SU-DHL-6 (cell line): ENCODE measurements around the gene ATP13A4.

Experiments used
- EZH2phosphoT487 ChIP-seq: fragments of 200-600 bp; sonication (generic), shearing (Covaris generic); conservative IDR thresholded peaks from 2 replicates; pipeline ENCODE4 v1.6.1; 2018; ENCODE audit warnings: mild to moderate bottlenecking, antibody characterized with exemption, low read length, moderate library complexity, mixed read lengths
- TF ChIP-seq, protein P1 (sequence below): fragments of 200-600 bp; sonication (generic); IDR thresholded peaks from one replicate; pipeline ENCODE4 v1.5.1; 2017; ENCODE audit warnings: antibody characterized with exemption, mild to moderate bottlenecking, low read length, moderate library complexity; ENCODE audit not compliant: insufficient read depth, poor library complexity, severe bottlenecking

DNA sequence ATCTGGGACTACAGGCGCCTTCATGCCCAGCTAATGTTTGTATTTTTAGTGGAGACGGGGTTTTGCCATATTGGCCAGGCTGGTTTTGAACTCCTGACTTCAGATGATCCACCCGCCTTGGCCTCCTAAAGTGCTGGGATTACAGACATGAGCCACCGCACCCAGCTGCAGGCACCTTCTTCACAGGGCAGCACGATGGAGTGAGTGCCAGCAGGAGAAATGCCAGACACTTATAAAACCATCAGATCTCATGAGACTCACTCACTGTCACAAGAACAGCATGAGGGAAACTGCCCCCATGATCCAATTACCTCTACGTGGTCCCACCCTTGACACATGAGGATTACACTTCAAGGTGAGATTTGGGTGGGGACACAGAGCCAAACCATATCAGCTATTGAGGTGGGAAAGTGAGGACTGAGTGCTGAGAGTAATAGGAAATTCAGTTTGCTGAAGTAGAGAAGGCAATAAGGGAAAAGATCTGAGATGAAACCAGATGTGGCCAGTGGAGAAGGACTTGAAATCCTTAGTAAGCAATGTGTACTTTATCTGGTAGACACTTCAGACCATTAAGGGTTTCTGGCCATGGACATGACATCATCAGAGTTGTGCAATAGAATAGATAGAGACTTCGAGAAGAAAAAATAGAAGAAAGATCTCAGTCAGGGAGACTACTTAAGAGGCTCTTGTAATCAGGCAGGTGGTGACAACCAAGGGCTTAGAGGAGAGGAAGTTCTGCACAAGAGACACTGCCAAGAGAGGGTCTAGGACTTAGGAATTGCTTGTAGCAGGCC, 158.0 kb downstream of the ATP13A4 start:
- TF ChIP-seq, protein P1, sequence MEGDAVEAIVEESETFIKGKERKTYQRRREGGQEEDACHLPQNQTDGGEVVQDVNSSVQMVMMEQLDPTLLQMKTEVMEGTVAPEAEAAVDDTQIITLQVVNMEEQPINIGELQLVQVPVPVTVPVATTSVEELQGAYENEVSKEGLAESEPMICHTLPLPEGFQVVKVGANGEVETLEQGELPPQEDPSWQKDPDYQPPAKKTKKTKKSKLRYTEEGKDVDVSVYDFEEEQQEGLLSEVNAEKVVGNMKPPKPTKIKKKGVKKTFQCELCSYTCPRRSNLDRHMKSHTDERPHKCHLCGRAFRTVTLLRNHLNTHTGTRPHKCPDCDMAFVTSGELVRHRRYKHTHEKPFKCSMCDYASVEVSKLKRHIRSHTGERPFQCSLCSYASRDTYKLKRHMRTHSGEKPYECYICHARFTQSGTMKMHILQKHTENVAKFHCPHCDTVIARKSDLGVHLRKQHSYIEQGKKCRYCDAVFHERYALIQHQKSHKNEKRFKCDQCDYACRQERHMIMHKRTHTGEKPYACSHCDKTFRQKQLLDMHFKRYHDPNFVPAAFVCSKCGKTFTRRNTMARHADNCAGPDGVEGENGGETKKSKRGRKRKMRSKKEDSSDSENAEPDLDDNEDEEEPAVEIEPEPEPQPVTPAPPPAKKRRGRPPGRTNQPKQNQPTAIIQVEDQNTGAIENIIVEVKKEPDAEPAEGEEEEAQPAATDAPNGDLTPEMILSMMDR, result no peak
- TF ChIP-seq EZH2phosphoT487, result no peak
